HG02798 (cell line): ENCODE measurements around the gene RPP40.

Experiments used
- ATAC-seq: cut with Tn5 transposase; IDR thresholded peaks from one replicate; pipeline ENCODE4 v1.9.1; 2021; ENCODE audit warnings: mild to moderate bottlenecking; ENCODE audit not compliant: unreplicated experiment, poor library complexity

RPP40 gene

DNA sequence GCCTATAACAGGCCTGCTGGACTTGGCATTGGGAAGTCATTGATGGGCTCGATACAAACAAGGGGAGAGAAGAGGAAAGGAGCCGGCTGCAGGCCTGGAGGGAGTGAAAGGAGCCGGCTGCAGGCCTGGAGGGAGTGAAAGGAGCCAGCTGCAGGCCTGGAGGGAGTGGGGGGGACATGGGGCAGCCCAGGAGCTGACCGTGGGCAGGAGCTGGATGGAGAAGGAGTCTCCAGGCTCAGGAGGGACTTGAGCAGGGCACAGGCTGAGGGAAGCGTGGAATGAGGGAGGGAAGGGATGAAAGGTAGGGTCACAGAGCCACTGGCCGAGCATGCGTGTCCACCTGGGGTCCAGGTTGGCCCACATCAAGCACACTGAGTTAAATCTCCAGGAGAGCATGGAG is 32.0 kb downstream of the RPP40 start:
- ATAC-seq: no peak

DNA sequence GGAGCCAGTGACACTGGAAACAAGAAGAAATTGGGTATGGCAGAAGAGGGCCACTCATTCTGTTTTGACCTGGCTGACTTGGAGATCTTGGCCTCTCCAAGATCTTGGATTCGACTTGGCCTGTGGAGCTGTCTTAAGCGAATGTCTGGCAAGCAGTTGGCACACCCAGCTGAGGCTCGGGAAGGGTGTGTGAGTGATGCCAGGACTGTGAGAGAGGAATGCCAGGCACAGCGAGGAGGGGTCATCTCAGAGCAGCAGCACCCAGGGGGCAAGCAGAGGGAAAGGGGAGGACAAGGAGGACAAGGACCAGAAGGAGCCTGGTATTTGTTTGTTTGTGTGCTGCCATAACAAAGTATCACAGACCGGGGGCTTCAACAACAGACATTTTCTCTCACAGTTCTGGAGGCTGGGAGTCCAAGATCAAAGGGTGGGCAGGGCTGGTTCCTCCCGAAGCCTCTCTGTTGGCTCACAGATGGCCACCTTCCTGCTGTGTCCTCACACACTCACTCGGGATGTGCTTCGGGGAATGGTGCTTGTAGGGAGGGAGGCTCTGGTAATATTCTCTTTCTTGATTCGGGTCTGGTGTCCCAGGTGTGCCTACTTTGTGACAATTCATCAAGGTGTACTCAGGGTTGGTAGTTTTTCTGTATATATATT is 33.0 kb downstream of the RPP40 start:
- no peak for ATAC-seq

DNA sequence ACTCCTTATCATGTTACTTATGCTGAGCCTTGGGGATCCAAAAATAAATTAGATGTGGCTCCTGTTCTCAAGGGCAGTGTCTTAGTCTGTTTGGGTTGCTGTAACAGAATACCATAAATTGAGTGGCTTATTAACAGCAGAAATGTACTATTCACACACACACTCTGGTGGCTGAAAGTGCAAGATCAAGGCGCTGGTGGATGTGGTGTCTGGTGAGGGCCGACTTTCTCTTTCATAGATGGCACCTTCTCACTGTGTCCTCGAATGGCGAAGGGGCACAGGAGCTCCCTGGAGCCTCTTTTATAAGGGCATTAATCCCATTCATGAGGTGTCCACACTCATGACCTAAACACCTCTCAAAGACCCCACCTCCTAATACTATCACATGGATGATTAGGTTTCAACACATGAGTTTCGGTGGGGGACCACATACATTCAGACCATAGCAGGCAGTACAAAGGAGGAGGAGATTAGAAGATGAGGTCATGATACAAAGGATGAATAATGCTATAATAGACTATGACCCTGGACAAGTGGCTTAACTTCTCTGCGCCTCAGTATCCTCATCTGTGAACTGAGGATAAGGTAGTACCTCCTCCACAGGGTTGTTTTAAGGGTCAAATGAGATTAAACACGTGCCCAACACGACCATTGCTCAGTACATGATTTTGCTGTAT is 34.1 kb downstream of the RPP40 start:
- no peak for ATAC-seq

DNA sequence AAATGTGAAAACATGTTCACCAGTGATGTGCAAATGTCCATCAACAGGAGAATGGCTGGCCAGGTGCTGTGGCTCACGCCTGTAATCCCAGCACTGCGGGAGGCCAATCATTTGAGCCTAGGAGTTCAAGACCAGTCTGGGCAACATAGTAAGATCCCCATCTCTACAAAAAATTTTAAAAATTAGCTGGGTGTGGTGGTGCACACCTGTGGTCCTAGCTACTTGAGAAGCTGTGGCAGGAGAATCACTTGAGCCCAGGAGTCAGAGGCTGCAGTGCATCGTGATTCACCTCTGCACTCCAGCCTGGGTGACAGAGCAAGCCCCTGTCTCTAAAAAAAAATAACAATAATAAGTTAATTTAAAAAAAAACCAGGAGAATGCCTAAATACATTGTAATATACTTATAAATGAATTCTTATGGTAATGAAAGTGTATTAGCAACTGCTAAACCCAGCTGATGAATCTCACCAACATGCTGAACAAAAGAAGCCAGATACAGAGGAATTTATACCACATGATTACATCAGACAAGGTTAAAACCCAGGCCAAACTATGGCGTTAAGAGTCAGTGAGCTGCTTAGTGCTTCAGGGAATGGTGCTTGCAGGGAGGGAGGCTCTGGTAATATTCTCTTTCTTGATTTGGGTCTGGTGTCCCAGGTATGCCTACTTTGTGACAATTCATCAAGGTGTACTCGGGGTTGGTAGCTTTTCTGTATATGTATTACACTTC is 36.4 kb downstream of the RPP40 start:
- no peak for ATAC-seq

DNA sequence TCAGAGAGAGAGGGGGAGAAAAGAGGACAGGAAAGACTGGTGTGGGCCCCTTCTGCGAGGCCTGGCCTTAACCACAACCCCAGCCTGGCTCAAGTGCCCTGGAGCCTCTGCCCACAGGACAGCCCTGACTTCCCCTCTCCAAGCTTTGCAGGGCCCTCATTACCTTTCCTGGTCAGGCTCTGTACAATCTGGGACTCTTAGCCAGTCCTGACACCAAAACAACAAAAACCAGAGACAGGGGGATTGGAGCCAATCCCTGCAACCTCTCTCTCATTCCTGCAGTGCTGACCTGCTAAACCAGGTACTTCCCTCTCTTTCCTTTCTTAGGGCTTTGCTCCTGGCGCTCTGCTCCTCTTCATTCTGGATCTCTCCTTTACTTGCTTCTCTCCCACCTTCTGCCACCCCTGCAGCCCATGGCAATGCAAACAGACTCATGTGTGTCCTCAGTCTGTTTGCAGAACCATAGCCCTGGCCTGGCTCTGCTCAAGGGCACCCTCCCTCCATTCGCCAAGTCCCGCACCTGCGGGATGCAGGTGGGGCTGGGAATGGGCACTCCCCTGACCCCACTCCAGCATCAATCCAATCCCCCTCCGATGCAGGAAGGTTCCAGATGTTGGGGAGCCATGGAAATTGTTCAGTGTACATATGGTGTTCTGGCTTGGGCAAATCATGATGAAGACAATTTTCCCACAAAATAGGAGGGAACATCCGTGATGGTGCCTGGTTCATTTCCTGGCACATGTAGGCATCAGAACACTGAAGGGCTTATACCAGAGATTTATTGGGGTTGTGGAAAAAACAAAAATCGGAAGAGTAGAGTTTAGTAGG is 38.1 kb downstream of the RPP40 start:
- no peak for ATAC-seq

DNA sequence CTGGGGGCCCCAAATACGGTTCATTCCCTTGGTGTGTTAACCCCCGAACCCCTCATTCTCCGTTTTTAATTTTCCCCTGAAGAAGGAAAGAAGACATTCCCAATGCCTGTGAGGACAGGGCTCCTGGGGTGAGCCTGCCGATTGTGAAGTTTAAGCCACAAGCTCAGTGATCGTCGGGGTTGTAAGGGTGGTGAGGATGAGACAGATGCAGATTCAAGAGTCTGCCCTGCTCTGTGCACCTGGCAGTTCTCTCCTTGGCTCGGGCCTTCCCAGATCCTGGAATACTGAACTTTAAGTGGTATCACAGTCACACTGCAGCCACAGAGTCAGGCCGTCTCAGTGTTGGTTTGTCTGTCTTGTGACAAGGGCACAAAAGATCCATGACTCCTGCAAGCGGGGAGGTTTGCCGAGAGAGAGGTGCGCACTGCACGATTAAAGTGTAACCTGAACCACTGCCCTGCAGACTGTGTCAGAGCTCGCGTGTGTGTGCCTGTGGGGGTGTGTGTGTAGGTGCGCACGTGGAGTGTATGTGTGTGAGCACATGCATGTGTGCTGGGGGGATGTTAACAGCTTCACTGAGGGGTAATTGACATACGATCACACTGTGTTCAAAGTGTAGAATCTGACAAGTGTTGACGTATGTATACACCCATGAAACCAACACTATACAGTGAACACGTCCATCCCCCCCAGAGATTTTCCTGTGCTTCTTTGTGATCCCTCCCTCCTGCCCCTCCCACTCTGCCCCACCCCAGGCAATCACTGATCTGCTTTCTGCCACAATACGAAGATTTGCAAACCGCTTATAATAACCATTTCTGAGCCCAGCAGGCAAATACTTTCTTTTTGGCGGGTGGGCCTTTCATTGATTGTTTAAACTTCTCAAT is 38.9 kb downstream of the RPP40 start:
- ATAC-seq: no peak

DNA sequence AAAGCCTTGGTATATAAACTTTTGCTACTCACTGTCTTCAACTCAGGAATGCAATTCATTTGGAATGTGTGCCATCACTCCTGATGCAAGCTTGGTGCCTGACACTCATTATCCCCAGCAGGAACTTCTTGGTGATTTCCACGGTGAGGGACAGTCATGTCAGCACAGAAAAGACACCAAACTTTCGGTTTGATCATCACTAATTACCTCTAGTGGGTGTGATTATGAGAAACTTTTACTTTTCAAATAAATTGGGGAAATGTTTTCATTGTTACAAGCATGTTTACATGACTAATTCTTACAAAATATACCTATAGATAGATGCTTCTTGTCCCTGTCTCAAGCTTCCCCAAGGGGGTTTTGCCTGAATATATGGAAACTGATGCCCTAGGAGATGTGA is 40.9 kb downstream of the RPP40 start:
- no peak for ATAC-seq

DNA sequence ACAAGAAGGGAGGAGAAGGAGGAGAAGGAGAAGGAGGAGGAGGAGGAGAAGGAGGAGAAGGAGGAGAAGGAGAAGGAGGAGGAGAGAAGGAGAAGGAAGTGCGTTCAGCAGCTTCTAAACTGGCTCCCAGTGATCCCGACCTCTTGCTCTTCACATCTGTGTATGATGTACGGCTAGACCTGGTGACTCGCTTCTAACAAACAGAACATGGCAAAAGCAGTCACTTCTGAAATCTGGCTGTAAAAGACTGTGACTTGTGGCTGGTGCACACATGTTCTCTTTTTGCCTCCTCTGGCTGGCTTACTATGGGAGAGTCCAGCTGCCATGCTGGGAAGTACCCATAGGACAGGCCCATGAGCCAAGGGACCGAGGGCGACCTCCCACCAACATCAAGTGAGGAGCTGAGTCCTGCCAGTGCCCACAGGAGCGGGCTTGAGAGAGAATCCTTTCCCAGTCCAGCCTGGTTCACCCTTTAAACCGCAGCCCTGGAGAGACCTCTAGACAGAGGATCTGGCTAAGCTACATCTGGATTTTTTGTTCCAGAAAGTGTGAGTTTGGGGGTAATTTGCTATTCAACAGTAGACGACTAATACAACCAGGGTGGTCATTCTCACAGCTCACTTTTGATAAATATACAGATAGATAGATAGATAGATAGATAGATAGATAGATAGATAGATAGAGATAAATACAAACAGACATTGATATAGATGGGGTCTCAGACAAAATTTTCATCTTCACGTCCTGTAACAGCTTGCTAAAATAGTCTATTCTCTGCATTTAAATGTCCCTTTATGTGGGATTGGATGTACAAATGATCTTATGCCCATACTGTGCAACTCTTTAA is 42.3 kb downstream of the RPP40 start:
- ATAC-seq: no peak

DNA sequence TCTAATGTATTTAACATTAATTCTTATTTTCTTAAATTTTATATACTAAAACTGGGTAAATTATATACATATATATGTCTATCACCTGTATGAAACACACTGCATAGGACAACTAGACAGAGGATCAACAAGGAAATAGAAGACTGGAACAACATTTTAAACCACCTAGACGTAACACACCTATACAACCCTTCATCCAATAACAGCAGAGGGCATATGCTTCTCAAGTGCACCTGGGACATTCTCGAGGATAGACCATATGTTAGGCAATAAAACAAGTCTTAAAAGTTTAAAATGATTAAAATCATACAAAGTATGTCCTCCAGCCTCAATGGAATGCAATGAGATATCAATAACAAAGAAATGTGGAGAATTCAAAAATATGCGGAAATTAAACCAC is 45.2 kb downstream of the RPP40 start:
- ATAC-seq: no peak

DNA sequence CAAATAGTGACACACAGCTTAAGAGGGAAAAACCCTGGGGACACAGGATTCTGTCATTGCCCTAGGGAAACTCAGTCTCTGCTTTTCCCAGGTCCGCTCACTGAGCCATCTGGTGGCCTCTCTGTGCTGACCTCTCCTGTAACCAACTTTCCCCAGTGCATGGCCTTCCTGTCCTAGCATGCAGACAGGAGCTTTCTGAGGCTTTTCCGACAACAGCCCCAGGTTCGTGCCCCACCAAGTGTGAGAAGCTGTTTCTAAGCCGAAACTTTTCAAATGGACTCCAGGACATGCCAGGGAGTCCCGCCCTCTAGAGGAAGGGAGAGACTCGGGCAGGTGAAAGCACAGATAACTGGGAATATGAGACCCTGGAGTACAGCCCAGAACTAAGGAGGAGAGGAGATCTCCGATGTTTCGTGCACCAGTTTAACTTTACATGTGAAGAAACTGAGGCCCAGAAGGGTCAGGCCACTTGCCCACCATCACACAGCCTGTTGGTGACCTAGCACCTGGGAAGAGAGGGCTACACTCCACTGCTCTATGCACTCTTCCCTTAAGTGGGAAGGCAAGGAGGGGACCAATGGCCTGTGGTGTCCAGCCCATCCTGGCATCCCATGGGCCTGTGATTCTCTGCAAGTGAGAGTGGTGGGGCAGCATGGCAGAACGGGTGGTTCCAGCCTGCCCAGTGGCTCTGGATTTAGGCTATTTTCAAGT is 46.2 kb downstream of the RPP40 start:
- ATAC-seq: no peak

DNA sequence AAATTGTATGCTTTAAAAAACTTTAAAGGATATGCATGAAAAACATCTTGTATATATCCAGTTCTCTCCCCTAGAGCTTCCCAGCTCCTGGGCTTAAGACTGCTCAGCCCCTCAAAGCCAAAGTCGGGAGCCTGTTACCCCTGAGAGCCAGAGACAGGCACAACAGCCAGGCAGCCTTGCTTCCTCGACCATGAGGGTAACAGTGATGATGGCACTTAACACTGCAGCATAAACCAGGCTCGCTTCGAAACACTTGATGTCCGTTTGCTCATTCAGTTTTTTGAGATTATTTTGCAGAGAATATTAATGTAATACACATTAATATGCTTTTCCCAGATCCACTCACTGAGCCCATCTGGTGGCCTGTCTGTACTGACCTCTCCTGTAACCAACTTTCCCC is 47.2 kb downstream of the RPP40 start:
- no peak for ATAC-seq

DNA sequence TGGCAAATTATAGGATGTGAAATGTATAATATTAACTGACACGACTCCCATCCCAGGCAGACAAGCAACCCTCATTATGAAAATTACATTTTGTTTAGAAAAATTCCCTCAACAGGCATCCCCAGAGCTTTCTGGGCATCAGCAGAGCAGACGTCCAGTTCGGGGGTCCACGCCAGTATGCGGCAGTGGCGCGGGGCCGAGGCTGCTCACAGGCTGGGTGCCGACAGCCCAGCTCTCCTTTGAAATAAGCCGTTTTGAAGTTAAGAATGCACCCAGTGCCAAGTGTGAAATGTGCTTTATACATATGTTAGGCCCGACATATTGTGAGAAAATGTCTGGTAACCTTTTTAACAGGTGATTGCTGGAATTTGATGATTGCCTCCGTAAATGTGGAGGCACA is 50.4 kb downstream of the RPP40 start:
- no peak for ATAC-seq

DNA sequence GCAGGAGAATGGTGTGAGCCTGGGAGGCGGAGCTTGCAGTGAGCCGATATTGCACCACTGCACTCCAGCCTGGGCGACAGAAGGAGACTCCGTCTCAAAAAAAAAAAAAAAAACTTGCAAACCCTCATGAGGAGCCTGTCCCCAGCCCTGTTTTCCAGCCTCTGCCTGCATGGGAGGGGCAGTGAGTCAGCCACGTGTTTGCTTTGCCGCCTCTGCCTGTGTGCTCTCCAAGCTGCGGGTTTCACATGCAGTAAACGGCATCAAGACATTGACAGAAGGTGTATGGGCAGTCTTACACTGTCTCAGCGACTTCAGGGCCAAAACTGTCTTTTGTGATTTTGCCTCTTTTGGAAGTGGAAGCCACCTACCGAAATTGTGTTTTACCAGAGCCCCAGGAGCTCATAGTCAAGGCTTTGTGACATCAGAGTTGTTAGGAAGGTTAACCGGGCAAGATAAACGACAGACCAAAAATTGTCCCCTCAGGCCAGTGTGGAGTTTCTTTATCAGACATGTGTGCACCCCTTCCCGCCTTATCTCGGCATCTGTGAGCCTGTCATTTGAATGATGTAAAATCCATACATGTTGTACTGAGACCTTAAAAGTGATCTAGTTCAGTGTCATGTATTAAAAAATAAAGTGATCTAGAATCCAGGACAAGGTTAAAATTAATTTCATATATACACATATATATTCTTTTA is 52.9 kb downstream of the RPP40 start:
- ATAC-seq: no peak

DNA sequence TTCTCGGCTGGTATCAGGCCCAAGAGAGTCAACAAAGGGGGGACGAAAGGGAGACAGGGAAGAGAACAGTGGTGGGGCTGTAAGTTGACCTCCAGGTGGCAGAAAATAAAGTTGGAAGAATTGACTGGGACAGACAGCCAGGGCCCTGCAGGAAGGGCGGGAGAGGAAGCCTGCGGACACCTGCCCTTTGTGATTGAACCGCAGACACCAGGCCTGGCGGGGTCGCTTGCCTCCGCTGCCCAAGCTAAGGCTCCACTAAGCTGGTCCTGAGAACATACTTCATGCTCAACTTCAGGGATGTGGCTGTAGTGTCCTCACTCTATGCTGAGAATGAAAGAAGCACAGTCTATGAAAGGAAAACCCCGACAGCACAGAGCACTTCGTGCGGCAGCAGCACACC is 53.8 kb downstream of the RPP40 start:
- ATAC-seq: no peak

DNA sequence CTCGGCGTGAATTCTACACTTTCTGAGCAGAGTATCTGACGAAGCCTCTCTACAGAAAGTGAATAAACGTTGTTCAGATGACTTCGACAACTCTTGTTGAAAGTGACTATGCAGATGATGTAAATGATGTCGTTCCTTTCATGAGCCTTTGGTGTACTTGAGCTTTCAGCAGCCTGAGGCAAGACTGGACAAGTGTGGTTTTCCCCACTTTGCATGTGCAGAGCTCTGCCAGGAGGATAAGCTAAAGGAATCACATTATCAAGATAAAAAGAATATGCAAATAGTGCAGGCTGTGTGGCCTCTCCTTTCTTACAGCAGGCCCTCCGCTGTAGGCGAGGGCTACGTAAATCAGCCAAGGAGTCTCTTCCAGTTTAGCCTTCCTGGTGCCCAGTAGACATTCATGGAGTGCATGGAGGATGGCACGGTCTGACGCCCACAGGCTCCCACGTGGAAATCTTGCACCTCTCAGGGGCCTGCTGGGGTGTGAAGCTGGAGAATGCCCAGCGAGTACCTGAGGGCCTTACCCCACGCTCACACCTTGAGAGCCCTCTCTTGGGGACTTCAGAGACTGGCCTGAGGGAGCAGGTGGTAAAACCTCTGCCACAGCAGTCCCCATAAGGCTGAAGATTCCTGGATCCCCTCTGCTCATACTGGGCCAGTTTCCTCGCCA is 54.9 kb downstream of the RPP40 start:
- ATAC-seq: no peak

DNA sequence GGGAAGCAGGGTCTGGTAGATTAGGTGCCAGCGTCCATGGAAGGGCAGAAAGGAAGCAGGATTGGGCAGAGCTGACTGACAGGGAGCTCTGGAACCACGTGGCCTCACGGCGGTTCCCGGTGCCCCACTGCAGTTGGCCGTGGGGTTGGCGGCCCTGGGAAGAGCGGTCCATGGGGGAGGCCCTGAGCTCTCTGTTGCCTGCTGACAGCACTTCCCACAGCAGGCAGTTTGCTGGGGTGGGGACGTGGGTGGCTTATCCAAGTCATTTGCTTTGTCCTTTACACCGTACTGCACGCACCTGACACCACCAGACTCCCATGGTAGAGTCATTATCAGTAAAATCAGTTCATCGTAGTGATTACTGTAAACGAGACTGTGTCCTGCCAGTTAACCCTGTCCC is 56.1 kb downstream of the RPP40 start:
- ATAC-seq: no peak

DNA sequence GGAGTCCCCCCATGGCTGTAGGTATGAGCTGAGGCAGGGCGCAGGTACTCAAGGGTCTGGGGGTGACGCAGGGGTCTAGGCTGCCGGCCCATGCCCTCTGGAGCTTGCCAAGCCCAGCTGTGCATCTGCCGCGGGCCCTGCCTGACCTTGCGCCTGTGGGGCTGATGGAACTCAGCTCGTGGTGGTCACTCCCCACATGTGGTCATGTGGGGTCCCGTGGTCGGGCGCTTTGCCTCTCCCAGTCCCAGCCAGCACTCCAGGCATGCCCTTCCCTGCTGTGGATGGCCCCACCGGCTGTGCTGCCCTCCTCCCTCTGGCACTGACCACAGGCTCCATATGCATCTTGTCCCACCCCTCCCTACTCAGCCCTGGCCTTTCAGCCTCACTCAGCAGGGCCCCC is 57.3 kb downstream of the RPP40 start:
- no peak for ATAC-seq
